Smooth muscle cell of bladder (primary cell): Measurements from ENCODE around the gene CRYGD. TPM values are rescaled to one million over a fixed set of nuclear protein-coding genes. Genes with fewer than 3 reads are reported as not detected.

ENCODE experiments used
- total RNA-seq: library from RNA; depleted of rRNA; stranded (reverse); fragments of >200 nt; gene quantifications from 2 replicates; pipeline ENCODE4 v1.2.3, GENCODE V29; 2014

The CRYGD gene
- total RNA-seq: not detected in 2 replicates

GRCh38 chr2:208124013-208124715 lies at the start of gene CRYGD:
CRYGD (minus strand) TSS chr2:208124524; CDS start chr2:208124473, 51 bp downstream.

GRCh38 chr2:208163489-208163888 lies 39.2 kb upstream of the CRYGD start, which contains the start of gene CRYGA:
CRYGA (minus strand) TSS chr2:208163589; CDS start chr2:208163556, 33 bp downstream.

GRCh38 chr2:208146006-208146405 lies 21.7 kb upstream of the CRYGD start, which contains the start of gene CRYGB:
CRYGB (minus strand) TSS chr2:208146158; CDS start chr2:208146120, 38 bp downstream.

DNA sequence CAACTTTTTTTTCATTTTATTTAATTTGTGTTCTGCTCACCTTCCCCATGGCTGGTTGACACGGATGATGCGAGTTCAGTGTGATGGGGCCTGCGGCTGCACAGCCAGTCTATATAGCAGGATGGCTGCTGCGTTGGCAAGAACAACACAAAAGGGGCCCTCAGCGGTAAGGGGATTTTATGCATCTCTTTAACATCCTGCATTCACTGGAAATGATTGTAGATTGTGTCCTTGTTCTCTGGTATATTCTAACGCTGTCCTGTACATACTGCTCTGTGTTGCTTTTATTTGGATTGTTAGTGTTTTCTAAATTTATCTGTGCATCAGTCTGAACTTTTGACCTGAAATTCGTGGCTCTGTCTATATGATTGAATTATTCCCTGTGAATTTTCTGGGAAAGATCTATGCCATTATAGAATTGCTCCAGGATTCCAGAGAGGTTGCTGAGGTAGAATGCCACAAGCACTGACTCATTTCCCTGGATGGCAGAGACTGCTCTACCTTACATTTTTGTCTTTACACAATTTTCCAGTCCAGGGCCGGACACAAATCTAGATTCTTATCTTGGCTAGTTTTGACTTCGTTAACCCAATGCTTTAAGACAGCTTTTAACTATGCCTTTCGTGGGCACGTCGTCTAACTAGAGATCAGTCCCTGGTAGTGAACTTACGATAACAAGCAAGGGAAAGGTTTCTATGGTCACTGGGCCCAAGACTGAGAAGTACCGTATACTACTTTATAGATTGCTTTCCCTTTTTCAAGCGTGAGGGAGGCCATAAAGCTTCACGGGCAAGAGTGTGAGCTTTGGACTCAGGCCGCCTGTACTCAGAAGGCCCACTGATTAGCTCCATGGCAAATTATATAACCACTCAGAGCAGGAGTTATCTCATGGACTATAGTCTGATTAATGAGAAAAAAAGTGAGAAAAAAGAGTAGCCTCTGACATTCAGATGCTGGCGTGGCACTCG lies 5.7 kb upstream of the CRYGD start, which contains the start of gene CRYGC:
TSS of gene CRYGC (minus strand) at position 85 of the 968 bp plus-strand sequence. CDS start at position 49, 36 bp downstream.

Other genes with a start within 250 kb of the CRYGD start
- 11.1 and 12.9 TPM in 2 replicates for gene PLEKHM3, start 99.0 kb downstream of the CRYGD start, total RNA-seq
- not detected in 2 replicates for gene CRYGC, start 5.3 kb upstream of the CRYGD start, total RNA-seq
- gene CRYGB, start 21.6 kb upstream of the CRYGD start, total RNA-seq: not detected in 2 replicates
- gene CRYGA, start 39.1 kb upstream of the CRYGD start, total RNA-seq: not detected in 2 replicates
- not detected in 2 replicates for gene C2orf80, start 65.5 kb upstream of the CRYGD start, total RNA-seq
- gene IDH1, start 130.5 kb upstream of the CRYGD start, total RNA-seq: 323 and 357 TPM in 2 replicates
- 28.6 and 39.0 TPM in 2 replicates for gene PIKFYVE, start 141.7 kb upstream of the CRYGD start, total RNA-seq